Right lobe of liver (tissue), 6 donors: ENCODE data around the gene COX19. TPM values are rescaled to one million over a fixed set of nuclear protein-coding genes. Genes with fewer than 3 reads are reported as not detected.

Source experiments
- ATAC-seq, 4 donors: fragments of 200-7000 bp; cut with Tn5 transposase; one replicate each; pipeline ENCODE4 v1.9.1; 2020; ENCODE audit warnings: mild to moderate bottlenecking in 4 of 4, moderate library complexity in 4 of 4
- DNase-seq, 3 donors: peaks; one replicate each; pipeline ENCODE4 v3.0.0-alpha.2; 2020
- H3K27ac ChIP-seq, 3 donors: fragments of 200-600 bp; one replicate each; pipeline ENCODE4 v1.8.0; 2022
- H3K27me3 ChIP-seq, 2 donors: fragments of 200-600 bp; one replicate each; pipeline ENCODE4 v1.8.0; 2022
- H3K36me3 ChIP-seq, 4 donors: fragments of 200-600 bp; sonication (generic) in 1 of 4; one replicate each; pipeline versions ENCODE4 v1.5.1 to v1.8.0; 2017 to 2022; ENCODE audit warnings: control low read depth in 1 of 4
- H3K4me1 ChIP-seq, 4 donors: fragments of 200-600 bp; sonication (generic) in 1 of 4; one replicate each; pipeline versions ENCODE4 v1.5.1 to v1.8.0; 2017 to 2022; ENCODE audit warnings: control low read depth in 1 of 4
- H3K4me3 ChIP-seq, 3 donors: fragments of 200-600 bp; one replicate each; pipeline ENCODE4 v1.8.0; 2022
- H3K9me3 ChIP-seq, 4 donors: fragments of 200-600 bp; sonication (generic) in 1 of 4; one replicate each; pipeline versions ENCODE4 v1.5.1 to v1.8.0; 2017 to 2022; ENCODE audit warnings: control low read depth in 1 of 4
- POLR2A ChIP-seq: fragments of 450-650 bp; IDR thresholded peaks from one replicate; pipeline ENCODE4 v1.6.1; 2017; ENCODE audit warnings: antibody characterized with exemption, mild to moderate bottlenecking
- WGBS: methylation state at CpG from one replicate; pipeline ENCODE4 v1.1.6; 2018; ENCODE audit warnings: low coverage, low lambda C conversion rate; ENCODE audit not compliant: insufficient coverage; ENCODE audit errors: missing lambda C conversion rate; 5-methylcytosine and 5-hydroxymethylcytosine counted together
- intact Hi-C, 2 donors: fragments of 100-400 bp; cut with DNase I; formaldehyde crosslinking; loops; one replicate each; pipeline versions ENCODE4 v1.11.2 to v1.14.1; 2022
- total RNA-seq, 6 experiments: library from RNA; depleted of rRNA in 2 of 6; stranded (reverse); fragments of >200 nt in 2 of 6; fragmentation: NEBNext Ultra II Directional in 3 of 6; extraction: Animal tissue kit (Norgen Biotek cat#: 25700) in 3 of 6; gene quantifications; one replicate each; pipeline versions ENCODE4 v1.1.0 to v1.2.4, GENCODE V29; 2016 to 2023
- TF ChIP-seq, protein P1 (sequence below), 4 donors: fragments of 200-600 bp in 3 of 4; fragments of 450-650 bp in 1 of 4; IDR thresholded peaks; one replicate each; pipeline versions ENCODE4 v1.5.1 to v1.8.0; 2016 to 2022; ENCODE audit warnings: antibody characterized with exemption in 4 of 4, mild to moderate bottlenecking in 2 of 4
- donor health status: DM: no; HTN: yes; CAD: no.
- donor health status: DM: no; HTN: no; CAD: no.
- donor health status: DM: no; HTN: no; CAD: no.
- donor health status: DM: no; HTN: yes; CAD: no.
- donor health status: DM: no; HTN: yes; CAD: no.

Gene COX19
- total RNA-seq, 6 experiments from 2014 or later, result 3.2 to 6.5 (median 4.0) TPM

DNA sequence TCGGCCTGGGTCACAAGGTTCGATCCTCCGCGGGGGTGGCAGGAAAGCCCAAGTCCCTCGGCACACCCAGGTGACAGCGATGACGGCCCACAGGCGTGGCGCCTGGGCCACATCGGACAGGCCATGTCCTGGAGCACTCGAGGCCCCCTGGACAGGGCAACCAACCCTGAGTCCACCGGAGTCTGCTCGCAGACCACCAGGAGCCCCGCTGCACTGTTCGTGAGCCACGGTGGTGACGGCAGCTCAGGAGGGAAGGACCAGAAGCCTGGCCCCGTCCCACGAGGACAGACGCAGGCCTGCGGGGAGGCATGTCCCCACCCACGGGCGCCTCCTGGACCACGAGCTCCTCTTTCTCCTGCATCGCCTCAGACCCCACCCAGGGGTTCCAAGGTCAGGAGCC is 46.6 kb upstream of the COX19 start:
- H3K4me1 ChIP-seq, result no peaks in the 10 kb centered on the region
- no peaks in the 10 kb centered on the region for H3K9me3 ChIP-seq
- no peaks in the 10 kb centered on the region for H3K27me3 ChIP-seq
- TF ChIP-seq, protein P1, sequence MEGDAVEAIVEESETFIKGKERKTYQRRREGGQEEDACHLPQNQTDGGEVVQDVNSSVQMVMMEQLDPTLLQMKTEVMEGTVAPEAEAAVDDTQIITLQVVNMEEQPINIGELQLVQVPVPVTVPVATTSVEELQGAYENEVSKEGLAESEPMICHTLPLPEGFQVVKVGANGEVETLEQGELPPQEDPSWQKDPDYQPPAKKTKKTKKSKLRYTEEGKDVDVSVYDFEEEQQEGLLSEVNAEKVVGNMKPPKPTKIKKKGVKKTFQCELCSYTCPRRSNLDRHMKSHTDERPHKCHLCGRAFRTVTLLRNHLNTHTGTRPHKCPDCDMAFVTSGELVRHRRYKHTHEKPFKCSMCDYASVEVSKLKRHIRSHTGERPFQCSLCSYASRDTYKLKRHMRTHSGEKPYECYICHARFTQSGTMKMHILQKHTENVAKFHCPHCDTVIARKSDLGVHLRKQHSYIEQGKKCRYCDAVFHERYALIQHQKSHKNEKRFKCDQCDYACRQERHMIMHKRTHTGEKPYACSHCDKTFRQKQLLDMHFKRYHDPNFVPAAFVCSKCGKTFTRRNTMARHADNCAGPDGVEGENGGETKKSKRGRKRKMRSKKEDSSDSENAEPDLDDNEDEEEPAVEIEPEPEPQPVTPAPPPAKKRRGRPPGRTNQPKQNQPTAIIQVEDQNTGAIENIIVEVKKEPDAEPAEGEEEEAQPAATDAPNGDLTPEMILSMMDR (IDR thresholded peaks at IDR 0.05), result no peak
- no peak for TF ChIP-seq POLR2A
- ATAC-seq (no peak), DNase-seq (no peak)
- intact Hi-C loops, result no loop called here
- WGBS, result no CpG with 5 or more reads among the region's 25 CpGs
- H3K4me3 ChIP-seq, result no peak overlapping the region
- no peak overlapping the region for H3K27ac ChIP-seq
- no peaks in the 10 kb centered on the region for H3K36me3 ChIP-seq

DNA sequence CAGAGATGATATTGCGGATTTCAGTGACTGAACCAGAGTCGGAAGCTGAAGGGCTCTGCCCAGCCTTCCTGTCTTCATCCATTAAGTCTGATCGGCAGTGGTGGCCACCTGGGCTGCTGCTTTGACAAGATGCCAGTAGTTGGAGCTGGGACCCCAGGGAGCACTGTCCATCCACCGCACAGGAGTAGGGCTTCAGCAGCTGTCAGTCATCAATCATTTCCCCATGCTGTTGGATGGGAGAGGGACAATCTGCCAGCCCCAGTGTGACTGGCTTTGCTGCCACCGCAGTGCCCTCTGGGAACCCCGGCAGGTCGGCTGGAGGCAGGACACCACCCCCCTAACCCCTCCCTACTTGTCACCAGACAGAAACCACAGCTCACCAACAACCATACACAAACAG is 46.0 kb upstream of the COX19 start:
- Histone ChIP-seq H3K9me3 (no peaks in the 10 kb centered on the region), H3K4me1 (no peaks in the 10 kb centered on the region), H3K27ac (no peak overlapping the region), H3K4me3 (no peak overlapping the region), H3K36me3 (no peaks in the 10 kb centered on the region), H3K27me3 (no peaks in the 10 kb centered on the region)
- DNase-seq (no peak), ATAC-seq (no peak)
- TF ChIP-seq, protein P1 (IDR thresholded peaks at IDR 0.05), result no peak
- TF ChIP-seq POLR2A, result no peak
- intact Hi-C loops, result no loop called here
- WGBS, result 80% methylated on average over 1 of the region's 7 CpGs

GRCh38 chr7:1020849-1021251 is 45.5 kb upstream of the COX19 start:
- no peak overlapping the region for H3K27ac ChIP-seq
- no peaks in the 10 kb centered on the region for H3K27me3 ChIP-seq
- no peak overlapping the region for H3K4me3 ChIP-seq
- no peaks in the 10 kb centered on the region for H3K4me1 ChIP-seq
- ATAC-seq, result peak; percentile 17 to 43 (median 34)
- intact Hi-C loops, result no loop called here
- no peaks in the 10 kb centered on the region for H3K36me3 ChIP-seq
- WGBS, result no CpG with 5 or more reads among the region's 7 CpGs
- TF ChIP-seq, protein P1 (IDR thresholded peaks at IDR 0.05), result peak; percentile 11 to 34 (median 21)
- no peak for TF ChIP-seq POLR2A
- no peak for DNase-seq
- no peaks in the 10 kb centered on the region for H3K9me3 ChIP-seq

GRCh38 chr7:1019789-1020610 is 44.7 kb upstream of the COX19 start:
- WGBS, result 83% methylated on average over 1 of the region's 42 CpGs
- Histone ChIP-seq H3K9me3 (no peaks in the 10 kb centered on the region), H3K27me3 (no peaks in the 10 kb centered on the region), H3K27ac (no peak overlapping the region), H3K4me1 (no peaks in the 10 kb centered on the region), H3K36me3 (no peaks in the 10 kb centered on the region), H3K4me3 (no peak overlapping the region)
- TF ChIP-seq, protein P1 (IDR thresholded peaks at IDR 0.05), result no peak
- TF ChIP-seq POLR2A, result no peak
- ATAC-seq (no peak), DNase-seq (no peak)
- intact Hi-C loops, result no loop called here
